Osteoblast (primary cell): ENCODE results near the gene XKR8. TPM values are rescaled to one million over a fixed set of nuclear protein-coding genes. Genes with fewer than 3 reads are reported as not detected.

Source experiments
- DNase-seq: peaks from one replicate; pipeline ENCODE4 v3.0.0; 2011; ENCODE audit warnings: low spot score, mixed read lengths; ENCODE audit not compliant: insufficient read length; ENCODE audit errors: missing footprints
- H2AFZ ChIP-seq: 2 replicates; pipeline ENCODE4 v1.6.0; 2011; ENCODE audit warnings: mild to moderate bottlenecking, low read length
- H3K27ac ChIP-seq: 2 replicates; pipeline ENCODE4 v1.5.1; 2011; ENCODE audit warnings: mild to moderate bottlenecking, low read depth, low read length, moderate library complexity
- H3K27me3 ChIP-seq: 2 replicates; pipeline ENCODE4 v1.6.0; 2012; ENCODE audit warnings: mild to moderate bottlenecking, control low read depth, inconsistent platforms, low read length, moderate library complexity; ENCODE audit not compliant: insufficient read depth
- H3K36me3 ChIP-seq: 2 replicates; pipeline ENCODE4 v1.5.1; 2011; ENCODE audit warnings: mild to moderate bottlenecking, low read length, control low read depth, moderate library complexity; ENCODE audit not compliant: insufficient read depth
- H3K4me1 ChIP-seq: 2 replicates; pipeline ENCODE4 v1.5.1; 2011; ENCODE audit warnings: mild to moderate bottlenecking, low read length, control low read depth, moderate library complexity; ENCODE audit not compliant: insufficient read depth
- H3K4me2 ChIP-seq: 2 replicates; pipeline ENCODE4 v1.6.0; 2011; ENCODE audit warnings: mild to moderate bottlenecking, low read length; ENCODE audit not compliant: insufficient read depth
- H3K4me3 ChIP-seq: fragments of 200-600 bp; sonication (generic); 3 replicates; pipeline ENCODE4 v1.5.1; 2012; ENCODE audit warnings: mild to moderate bottlenecking, low read length, inconsistent platforms; ENCODE audit not compliant: insufficient read depth
- H3K79me2 ChIP-seq: 2 replicates; pipeline ENCODE4 v1.6.0; 2012; ENCODE audit warnings: mild to moderate bottlenecking, low read length, control low read depth, inconsistent platforms; ENCODE audit not compliant: insufficient read depth
- H3K9me3 ChIP-seq: 2 replicates; pipeline ENCODE4 v1.5.1; 2011; ENCODE audit warnings: low read depth, low read length, control low read depth
- H4K20me1 ChIP-seq: 2 replicates; pipeline ENCODE4 v1.6.0; 2012; ENCODE audit warnings: mild to moderate bottlenecking, low read length, control low read depth; ENCODE audit not compliant: insufficient read depth
- total RNA-seq: library from RNA; depleted of rRNA; stranded (reverse); fragments of >200 nt; gene quantifications from 2 replicates; pipeline ENCODE4 v1.2.3, GENCODE V29; 2012
- TF ChIP-seq, protein P1 (sequence below): IDR thresholded peaks from 2 replicates; pipeline ENCODE4 v1.5.1; 2011; ENCODE audit warnings: mild to moderate bottlenecking, low read depth, low read length, moderate library complexity; ENCODE audit errors: extremely low read depth

Gene XKR8
- total RNA-seq, 1 donor, result 9.4 TPM

DNA sequence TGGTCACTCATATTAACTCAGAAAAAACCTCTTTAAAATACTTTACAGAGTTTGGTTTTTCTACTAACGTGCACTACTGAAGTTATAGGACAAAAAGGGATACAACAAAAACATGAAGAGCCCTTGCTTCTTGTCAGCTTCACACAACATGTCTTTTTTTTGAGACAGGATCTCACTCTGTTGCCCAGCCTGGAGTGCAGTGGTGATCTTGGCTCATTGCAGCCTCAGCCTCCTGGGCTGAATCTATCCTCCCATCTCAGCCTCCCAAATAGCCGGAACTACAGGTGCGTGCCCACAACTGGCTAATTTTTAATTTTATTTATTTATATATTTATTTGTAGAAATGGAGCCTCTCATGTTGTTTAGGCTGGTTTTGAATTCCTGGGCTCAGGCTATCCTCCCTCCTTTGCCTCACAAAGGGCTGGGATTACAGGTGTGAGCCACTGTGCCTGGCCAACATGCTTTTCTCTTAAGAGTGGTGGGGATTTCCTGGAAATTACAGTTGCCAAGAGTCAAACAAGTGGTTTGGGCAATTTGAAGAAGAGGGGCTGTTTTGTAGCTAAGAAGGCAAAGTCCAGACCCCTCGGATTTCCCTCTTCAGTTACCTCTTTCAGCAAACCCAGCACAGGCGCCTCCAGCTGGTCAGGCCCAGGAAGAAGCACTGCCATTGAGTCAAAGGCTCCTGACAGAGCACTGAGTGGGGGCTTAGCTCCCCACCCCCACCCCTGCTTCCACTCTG is 31.4 kb upstream of the XKR8 start:
- Histone ChIP-seq H4K20me1 (no peaks in the 10 kb centered on the region), H3K79me2 (no peaks in the 10 kb centered on the region), H3K4me3 (no peak overlapping the region), H3K4me2 (no peak overlapping the region), H3K27me3 (no peaks in the 10 kb centered on the region), H3K27ac (no peak overlapping the region), H3K9me3 (no peaks in the 10 kb centered on the region), H2AFZ (no peak overlapping the region), H3K4me1 (peaks cover 8% of the 10 kb centered on the region), H3K36me3 (no peaks in the 10 kb centered on the region)
- TF ChIP-seq, protein P1, sequence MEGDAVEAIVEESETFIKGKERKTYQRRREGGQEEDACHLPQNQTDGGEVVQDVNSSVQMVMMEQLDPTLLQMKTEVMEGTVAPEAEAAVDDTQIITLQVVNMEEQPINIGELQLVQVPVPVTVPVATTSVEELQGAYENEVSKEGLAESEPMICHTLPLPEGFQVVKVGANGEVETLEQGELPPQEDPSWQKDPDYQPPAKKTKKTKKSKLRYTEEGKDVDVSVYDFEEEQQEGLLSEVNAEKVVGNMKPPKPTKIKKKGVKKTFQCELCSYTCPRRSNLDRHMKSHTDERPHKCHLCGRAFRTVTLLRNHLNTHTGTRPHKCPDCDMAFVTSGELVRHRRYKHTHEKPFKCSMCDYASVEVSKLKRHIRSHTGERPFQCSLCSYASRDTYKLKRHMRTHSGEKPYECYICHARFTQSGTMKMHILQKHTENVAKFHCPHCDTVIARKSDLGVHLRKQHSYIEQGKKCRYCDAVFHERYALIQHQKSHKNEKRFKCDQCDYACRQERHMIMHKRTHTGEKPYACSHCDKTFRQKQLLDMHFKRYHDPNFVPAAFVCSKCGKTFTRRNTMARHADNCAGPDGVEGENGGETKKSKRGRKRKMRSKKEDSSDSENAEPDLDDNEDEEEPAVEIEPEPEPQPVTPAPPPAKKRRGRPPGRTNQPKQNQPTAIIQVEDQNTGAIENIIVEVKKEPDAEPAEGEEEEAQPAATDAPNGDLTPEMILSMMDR, result no peak
- DNase-seq, result no peak

- no peak for DNase-seq
- Histone ChIP-seq H3K4me3 (no peak overlapping the region), H2AFZ (no peak overlapping the region), H4K20me1 (no peaks in the 10 kb centered on the region), H3K27me3 (peaks cover 14% of the 10 kb centered on the region), H3K36me3 (no peaks in the 10 kb centered on the region), H3K4me2 (no peak overlapping the region), H3K79me2 (no peaks in the 10 kb centered on the region), H3K4me1 (peaks cover 20% of the 10 kb centered on the region), H3K9me3 (no peaks in the 10 kb centered on the region), H3K27ac (no peak overlapping the region)
- TF ChIP-seq, protein P1, result no peak
Observed at GRCh38 chr1:27931184-27931583, 28.6 kb upstream of the XKR8 start.

GRCh38 chr1:27931759-27932158 is 28.0 kb upstream of the XKR8 start:
- Histone ChIP-seq H3K27ac (no peak overlapping the region), H2AFZ (no peak overlapping the region), H4K20me1 (no peaks in the 10 kb centered on the region), H3K4me3 (no peak overlapping the region), H3K27me3 (peaks cover 14% of the 10 kb centered on the region), H3K36me3 (no peaks in the 10 kb centered on the region), H3K4me1 (peaks cover 20% of the 10 kb centered on the region), H3K4me2 (no peak overlapping the region), H3K9me3 (no peaks in the 10 kb centered on the region), H3K79me2 (no peaks in the 10 kb centered on the region)
- TF ChIP-seq, protein P1, result no peak
- no peak for DNase-seq

DNA sequence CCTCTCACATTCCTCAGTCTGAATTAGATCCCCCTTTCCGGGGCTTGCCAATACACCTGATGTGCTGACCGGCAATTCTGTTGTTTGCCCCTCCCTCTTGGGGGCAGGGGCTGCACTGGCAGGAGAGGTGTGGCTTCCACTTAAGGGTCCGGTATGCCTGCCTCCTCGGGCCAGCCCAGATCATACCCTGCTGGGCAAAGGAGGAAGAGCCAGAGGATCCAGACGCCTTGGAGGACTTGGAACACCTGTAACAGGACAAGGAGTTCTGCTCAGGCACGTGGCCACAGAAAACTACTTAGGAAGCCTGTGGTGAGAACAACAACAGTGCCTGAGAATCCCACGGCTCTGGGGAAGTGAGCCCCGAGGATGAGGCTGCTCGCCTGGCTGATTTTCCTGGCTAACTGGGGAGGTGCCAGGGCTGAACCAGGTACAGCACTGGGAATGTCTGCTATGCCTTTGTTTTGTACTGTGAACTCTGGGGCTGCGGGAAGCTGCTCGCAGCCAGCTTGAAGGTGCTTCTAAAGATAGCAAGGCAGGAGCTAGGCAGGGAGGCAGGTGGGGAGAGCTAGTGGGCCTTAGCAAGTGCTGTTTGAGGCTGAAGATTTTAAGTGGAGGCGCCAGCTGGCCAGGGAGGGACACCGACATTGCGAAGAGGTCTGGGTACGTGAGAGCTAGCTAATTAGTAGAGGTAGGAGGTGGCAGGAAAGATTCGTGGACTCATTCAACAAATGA is 24.8 kb upstream of the XKR8 start, which contains the start of gene SMPDL3B:
Gene SMPDL3B, plus strand, starts transcription at position 183 of the 732 bp plus-strand sequence. Its CDS starts 184 bp downstream, at position 367.
- peak; percentile 36 for DNase-seq
- no peak within 1 kb of the TSS for H3K27ac ChIP-seq
- no peaks in the 10 kb centered on the region for H3K9me3 ChIP-seq
- H3K79me2 ChIP-seq, result no peaks in the 10 kb centered on the region
- peak within 1 kb of the TSS; percentile 40 for H3K4me3 ChIP-seq
- no peaks in the 10 kb centered on the region for H3K36me3 ChIP-seq
- TF ChIP-seq, protein P1, result no peak
- peak within 1 kb of the TSS; percentile 78 for H3K4me2 ChIP-seq
- H4K20me1 ChIP-seq, result no peaks in the 10 kb centered on the region
- peak within 1 kb of the TSS; percentile 72 for H2AFZ ChIP-seq
- H3K4me1 ChIP-seq, result peaks cover 24% of the 10 kb centered on the region
- peaks cover 17% of the 10 kb centered on the region for H3K27me3 ChIP-seq
